Non-pigmented ciliary epithelial cell (primary cell): Measurements from ENCODE around the gene RAPGEF2.
"Not testable (repeated sequence)": the region's sequence is repeated elsewhere in the genome, so short reads cannot be mapped to it uniquely, and the experiment has no call there.

Source experiments
- DNase-seq: peaks from one replicate; pipeline ENCODE4 v3.0.0-alpha.2; 2010; ENCODE audit warnings: low read depth

The RAPGEF2 gene

GRCh38 chr4:159098482-159099127 is 4.3 kb upstream of the RAPGEF2 start:
- no peak for DNase-seq

GRCh38 chr4:159101988-159102621 is 774 bp upstream of the RAPGEF2 start:
- DNase-seq = no peak

GRCh38 chr4:159103384-159103990 is 608 bp downstream of the RAPGEF2 start:
- DNase-seq = no peak

DNA sequence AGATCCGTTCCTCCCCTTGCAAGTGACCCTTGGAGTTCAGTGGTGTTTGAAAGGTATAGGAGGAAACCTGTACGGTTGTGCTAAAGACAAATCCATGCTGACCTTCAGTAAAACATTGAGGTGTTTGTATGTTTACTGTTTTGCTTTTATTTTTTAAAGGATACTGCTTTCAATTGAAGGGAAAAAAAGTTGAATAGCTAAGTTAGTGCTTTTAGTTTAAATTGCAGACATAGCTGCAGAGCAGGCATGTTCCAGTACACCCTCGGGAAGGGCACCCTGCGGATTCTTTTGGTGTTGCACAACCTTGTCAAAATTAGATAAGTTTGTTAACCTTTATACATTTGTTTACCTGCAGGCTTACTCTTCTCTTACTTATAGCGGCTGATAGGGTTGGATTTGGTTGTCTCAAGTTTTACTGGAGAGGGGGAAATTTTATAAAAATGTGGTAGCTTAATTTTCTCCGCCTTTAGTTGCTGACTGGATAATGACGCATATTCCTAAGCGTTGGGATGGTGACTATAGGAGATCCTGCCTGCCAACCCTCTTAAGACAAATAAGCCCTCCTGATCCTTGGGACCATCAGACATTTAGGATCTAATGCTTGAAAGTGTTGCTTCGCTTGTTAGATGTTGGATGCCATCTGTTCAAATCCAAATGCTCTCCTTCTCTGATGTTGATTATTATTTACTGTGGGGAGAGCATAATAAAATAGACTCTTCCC is 2.0 kb downstream of the RAPGEF2 start:
- DNase-seq = no peak

DNA sequence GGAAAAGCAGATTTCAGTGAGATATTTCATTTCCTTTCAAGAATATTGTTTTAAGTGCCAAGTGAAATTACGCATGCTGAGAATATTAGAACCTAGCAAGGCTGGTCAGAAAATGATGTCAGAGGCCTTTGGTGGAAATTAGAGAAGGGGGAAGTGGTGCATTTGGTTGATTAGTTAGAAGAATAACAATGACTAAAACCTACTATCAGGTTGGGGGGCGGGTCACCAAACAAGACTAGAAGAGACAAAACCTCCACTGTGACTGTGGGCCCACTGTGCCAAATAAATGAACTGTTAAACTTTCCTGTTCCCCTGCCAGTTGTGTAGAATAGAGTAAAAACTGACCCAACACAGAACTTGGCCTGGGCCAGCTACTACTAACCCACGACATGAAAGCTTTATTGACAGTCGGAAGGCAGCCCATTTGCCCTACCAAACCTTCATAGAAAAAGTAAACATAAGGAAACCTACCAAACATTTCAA is 2.9 kb downstream of the RAPGEF2 start:
- DNase-seq = peak; percentile 59

- no peak for DNase-seq
Observed at GRCh38 chr4:159106636-159107035, 3.8 kb downstream of the RAPGEF2 start.

GRCh38 chr4:159107203-159107925 is 4.5 kb downstream of the RAPGEF2 start:
- no peak for DNase-seq

DNA sequence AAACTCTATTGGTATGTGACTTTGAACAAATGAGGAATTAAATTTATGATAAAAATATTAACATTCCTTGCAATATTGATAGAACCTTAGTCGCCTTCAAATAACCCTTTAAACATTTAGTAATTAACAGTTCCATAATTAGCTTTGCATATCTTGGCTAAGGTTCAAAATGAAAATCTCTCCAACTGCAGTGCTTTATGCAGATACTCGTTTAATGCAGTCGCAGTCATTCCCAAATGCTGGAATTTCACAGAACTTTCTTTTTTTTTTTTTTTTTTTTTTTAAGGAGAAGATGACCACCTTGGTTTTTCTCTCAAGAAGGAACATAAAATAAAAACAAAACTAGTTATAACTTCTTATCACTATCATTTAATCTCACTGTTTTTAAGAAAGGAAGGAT is 5.2 kb downstream of the RAPGEF2 start:
- DNase-seq = no peak

DNA sequence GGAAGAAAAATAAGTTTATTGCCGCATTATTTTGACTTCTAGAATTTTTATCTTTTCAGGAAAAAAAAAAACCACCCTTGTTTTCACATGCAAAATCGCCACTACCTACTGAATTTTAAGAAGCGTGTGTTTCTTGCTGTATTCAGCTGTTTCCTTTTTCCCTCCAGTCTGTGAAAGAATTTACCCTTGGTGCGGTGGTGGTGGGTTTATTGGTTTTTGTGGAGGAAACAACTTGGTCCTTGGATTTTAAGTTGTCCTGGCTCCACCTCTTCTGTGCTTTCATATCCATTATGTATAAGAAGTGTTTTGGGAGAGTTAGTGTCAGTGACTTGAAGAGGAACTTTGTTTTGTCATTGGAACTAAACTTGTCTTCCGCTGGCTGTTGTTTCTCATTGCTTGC is 8.1 kb downstream of the RAPGEF2 start:
- no peak for DNase-seq

DNA sequence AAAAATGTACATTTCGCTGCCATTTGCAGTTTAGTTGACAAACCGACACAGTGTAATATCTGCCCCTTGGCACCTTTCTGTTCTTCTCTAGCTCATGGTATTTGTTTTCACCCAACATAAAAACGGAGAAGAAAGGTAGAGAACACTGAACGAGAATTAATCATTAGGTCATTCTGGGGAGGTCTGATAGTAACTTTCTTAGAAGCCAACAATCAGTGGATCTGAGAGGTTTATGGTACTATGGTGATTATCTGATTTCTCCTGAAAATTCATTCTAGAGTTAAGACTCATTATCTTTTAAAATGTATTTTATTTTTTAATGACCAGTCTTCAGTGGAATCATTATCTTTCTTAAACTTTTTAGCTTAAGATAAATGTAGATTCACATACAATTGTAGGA is 8.5 kb downstream of the RAPGEF2 start:
- DNase-seq = no peak

DNA sequence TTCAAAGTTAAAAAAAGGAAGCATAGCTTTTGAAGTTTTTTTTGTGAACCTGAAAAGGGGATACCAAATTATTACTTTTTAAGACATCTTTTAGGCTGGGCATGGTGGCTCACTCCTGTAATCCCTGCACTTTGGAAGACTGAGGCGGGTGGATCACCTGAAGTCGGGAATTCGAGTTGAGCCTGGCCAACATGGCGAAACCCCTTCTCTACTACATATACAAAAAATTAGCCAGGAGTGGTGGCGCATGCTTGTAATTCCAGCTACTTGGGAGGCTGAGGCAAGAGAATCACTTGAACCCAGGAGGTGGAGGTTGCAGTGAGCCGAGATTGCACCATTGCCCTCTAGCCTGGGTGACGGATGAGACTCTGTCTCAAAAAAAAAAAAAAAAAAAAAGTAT is 10.5 kb downstream of the RAPGEF2 start:
- not testable (repeated sequence) for DNase-seq

GRCh38 chr4:159116098-159116497 is 13.2 kb downstream of the RAPGEF2 start:
- not testable (repeated sequence) for DNase-seq

DNA sequence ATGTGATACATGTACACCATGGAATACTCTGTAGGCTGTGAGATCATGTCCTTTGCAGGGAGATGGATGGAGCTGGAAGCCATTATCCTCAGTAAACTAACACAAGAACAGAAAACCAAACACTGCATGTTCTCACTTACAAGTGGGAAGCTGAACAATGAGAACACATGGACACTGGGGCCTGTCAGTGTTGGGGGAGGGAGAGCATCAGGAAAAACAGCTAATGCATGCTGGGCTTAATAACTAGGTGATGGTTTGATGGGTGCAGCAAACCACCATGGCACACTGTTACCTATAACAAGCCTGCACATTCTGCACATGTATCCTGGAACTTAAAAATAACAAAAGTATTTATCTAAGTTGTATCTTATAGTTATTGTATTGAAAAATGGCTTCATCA is 13.8 kb downstream of the RAPGEF2 start:
- not testable (repeated sequence) for DNase-seq

GRCh38 chr4:159117564-159117963 is 14.7 kb downstream of the RAPGEF2 start:
- no peak for DNase-seq

GRCh38 chr4:159117968-159118367 is 15.1 kb downstream of the RAPGEF2 start:
- no peak for DNase-seq

DNA sequence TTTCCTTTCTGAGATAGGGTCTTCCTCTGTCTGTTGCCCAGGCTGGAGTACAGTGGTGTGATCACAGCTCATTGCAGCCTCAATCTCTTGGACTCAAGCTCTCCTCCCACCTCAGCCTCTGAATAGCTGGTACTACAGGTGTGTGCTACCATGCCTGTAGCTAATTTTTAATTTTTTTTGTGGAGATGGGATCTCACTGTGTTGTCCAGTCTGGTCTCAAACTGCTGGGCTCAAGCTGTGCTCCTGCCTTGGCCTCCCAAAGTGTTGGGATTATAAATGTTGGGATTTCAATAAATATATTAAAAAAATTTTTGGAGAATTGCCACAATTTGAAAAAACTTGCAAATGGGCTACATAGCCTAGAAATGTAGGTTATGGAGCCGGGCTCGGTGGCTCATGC is 18.5 kb downstream of the RAPGEF2 start:
- DNase-seq = no peak

- no peak for DNase-seq
Observed at GRCh38 chr4:159126716-159127115, 23.8 kb downstream of the RAPGEF2 start.

DNA sequence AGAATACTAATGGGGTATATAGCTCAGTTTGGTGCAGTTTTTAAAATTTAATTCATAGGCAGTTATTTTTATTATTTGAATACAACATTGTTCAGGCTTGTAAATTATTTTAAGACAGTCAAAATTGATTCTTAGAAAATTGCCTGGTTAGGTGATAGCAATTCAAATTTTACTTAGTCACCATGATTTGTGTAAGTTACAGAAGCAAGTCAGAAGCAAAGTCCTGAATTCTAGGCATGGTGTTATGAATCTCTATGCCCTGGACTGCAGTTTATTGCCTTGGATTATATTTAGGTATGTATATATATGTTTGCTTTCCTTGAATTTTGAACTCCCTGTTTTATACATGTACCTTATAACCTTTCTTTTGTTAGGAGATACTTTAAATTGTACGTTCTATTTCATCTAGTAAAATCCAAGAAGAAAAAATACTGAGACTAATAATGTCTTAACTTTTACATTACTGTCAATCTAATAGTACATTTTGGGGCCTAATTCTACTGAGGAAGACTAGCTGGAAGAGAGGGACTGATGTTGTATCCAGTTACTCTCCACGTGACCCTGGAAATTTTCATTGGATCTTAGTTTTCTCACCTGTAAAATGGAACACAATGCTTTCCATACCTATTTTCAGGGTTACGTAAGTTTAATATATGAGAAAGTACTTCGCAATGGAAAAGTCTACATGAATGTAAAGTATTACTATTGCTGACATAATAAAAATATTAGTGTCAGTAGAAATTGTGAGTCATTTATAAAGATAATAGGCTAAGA is 25.1 kb downstream of the RAPGEF2 start:
- DNase-seq = no peak

GRCh38 chr4:159129814-159130550 is 27.1 kb downstream of the RAPGEF2 start:
- DNase-seq = no peak

DNA sequence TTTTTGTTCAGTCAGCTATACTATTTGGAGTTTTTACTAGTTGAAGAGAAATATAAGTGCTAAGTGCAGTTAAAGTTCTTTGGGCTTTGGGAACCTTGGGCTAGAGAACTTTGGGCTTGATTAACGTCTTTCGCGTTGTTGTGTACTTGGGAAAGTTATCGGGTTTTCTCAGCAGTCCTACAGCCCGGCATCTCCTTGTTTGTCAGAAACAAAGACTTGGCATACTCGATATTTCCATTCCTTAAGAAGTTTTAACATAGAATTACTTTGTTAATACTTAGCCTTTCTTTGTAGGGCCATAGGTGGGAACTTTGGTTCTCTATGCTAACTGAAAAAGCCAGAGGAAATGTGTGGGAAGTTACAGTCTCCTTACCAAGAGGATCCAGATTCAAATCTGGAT is 28.7 kb downstream of the RAPGEF2 start:
- no peak for DNase-seq

DNA sequence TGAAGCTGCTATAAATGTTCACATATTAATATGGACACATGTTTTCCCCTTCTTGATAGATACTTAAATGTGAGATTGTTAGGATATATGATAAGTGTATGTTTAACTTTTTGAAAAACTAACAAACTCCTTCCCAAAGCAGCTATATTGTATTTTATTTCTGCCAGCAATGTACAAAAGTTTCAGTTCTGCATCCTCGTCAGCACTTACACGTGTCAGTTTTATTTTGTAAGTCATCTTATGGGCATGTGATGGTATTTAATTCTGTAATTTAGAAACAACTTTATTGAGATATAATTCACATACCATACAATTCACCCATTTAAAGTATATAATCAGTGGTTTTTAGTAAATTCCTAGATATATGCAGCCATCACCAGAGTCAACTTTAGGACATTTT is 31.6 kb downstream of the RAPGEF2 start:
- no peak for DNase-seq
